ENCODE data around the gene FOXE1. TPM values are rescaled to one million over a fixed set of nuclear protein-coding genes. Genes with fewer than 3 reads are reported as not detected.

Gene FOXE1
- total RNA-seq, 1 donor from 2014 or later: not detected

DNA sequence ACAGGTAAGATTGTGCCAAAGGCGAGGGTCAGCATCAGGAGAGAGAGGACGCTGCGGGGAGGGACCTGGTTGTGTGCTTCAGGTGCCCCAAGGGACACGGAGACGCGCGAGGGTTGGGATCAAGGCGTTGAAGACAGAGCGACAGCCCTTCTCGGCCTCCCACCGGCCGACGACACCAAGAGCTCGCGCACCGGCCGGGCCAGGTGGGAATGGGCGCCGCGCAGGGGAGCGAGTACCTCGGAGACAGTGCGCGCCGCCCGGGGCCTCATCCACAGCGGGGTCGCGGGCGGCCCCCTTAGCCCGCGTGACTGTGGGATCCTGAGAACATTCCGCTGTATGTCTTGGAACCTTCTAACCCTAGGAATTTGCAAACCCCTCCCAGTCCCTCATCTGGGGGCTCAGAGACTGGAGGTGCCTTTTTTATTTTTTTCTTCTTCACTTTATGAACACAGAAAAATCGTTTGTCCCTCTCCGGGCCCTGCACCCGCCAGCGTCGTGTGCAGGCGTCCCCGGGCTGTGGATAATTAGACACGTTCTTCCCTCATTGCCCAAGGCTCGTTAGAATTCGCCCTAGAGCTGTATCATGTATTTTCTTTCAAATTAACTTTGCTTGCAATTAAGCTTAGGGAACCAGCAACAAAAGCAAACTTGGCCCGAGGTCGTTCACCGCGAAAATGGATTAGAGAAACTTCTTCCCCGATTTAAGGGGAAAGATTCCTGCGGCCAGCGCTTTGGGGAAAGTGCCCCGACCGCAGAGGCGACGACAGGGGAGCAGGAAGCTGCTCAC, 4.8 kb downstream of the FOXE1 start:
- peaks cover 11% of the 10 kb centered on the region for H3K4me1 Mint-ChIP-seq (ENCODE audit: unreplicated experiment)
- peak; percentile 72 for DNase-seq (ENCODE audit: extremely low spot score, unreplicated experiment)
- no peak overlapping the region for H3K27ac Mint-ChIP-seq (ENCODE audit: unreplicated experiment)
- peaks cover 81% of the 10 kb centered on the region for H3K27me3 Mint-ChIP-seq (ENCODE audit: unreplicated experiment)
- no peak for TF ChIP-seq CTCF (IDR thresholded peaks at IDR 0.05)
- H3K36me3 Mint-ChIP-seq (ENCODE audit: unreplicated experiment): no peaks in the 10 kb centered on the region
- H3K4me3 Mint-ChIP-seq (ENCODE audit: unreplicated experiment): no peak overlapping the region
- no peaks in the 10 kb centered on the region for H3K9me3 Mint-ChIP-seq (ENCODE audit: unreplicated experiment)

DNA sequence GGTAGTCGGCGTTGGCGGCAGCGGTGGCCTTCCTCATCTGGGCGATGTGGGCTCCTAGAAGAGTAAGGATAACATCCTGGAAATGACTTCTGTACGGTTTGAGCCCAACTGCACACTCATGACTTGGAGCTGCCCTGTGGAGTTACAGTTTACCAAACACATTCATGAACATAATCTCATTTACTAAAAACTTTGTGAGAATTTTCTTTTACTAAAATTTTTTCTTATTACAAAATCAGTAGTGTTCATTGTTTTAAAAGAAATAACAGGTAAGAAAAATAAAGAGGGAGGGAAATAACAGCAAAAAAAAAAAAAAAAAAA, 5.3 kb downstream of the FOXE1 start:
- H3K9me3 Mint-ChIP-seq (ENCODE audit: unreplicated experiment): no peaks in the 10 kb centered on the region
- TF ChIP-seq CTCF (IDR thresholded peaks at IDR 0.05): no peak
- no peaks in the 10 kb centered on the region for H3K36me3 Mint-ChIP-seq (ENCODE audit: unreplicated experiment)
- peaks cover 9% of the 10 kb centered on the region for H3K4me1 Mint-ChIP-seq (ENCODE audit: unreplicated experiment)
- no peak for DNase-seq (ENCODE audit: extremely low spot score, unreplicated experiment)
- no peak overlapping the region for H3K4me3 Mint-ChIP-seq (ENCODE audit: unreplicated experiment)
- H3K27me3 Mint-ChIP-seq (ENCODE audit: unreplicated experiment): peaks cover 79% of the 10 kb centered on the region
- no peak overlapping the region for H3K27ac Mint-ChIP-seq (ENCODE audit: unreplicated experiment)

DNA sequence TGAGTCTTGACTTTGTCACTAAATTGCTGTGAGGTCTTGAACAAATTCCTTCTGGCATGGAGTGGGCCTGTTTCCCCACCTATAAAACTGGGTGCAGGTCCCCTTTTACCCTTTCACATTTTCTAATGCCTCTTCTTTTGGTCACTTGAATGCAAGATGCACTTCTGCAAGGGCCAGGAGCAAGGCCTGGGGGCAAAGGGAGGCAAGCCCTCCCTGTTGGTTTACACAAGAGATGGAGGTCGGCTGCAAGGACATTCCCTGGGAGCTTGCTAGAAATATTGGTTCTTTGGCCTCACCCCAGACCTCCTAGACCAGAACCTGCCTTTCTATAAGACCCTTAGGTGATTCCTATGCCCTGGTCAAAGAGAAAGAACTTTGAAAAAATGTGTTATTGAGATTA, 5.8 kb downstream of the FOXE1 start:
- peaks cover 78% of the 10 kb centered on the region for H3K27me3 Mint-ChIP-seq (ENCODE audit: unreplicated experiment)
- peak; percentile 53 for DNase-seq (ENCODE audit: extremely low spot score, unreplicated experiment)
- no peak for TF ChIP-seq CTCF (IDR thresholded peaks at IDR 0.05)
- H3K4me3 Mint-ChIP-seq (ENCODE audit: unreplicated experiment): no peak overlapping the region
- no peaks in the 10 kb centered on the region for H3K36me3 Mint-ChIP-seq (ENCODE audit: unreplicated experiment)
- no peaks in the 10 kb centered on the region for H3K9me3 Mint-ChIP-seq (ENCODE audit: unreplicated experiment)
- H3K27ac Mint-ChIP-seq (ENCODE audit: unreplicated experiment): no peak overlapping the region
- peaks cover 9% of the 10 kb centered on the region for H3K4me1 Mint-ChIP-seq (ENCODE audit: unreplicated experiment)

DNA sequence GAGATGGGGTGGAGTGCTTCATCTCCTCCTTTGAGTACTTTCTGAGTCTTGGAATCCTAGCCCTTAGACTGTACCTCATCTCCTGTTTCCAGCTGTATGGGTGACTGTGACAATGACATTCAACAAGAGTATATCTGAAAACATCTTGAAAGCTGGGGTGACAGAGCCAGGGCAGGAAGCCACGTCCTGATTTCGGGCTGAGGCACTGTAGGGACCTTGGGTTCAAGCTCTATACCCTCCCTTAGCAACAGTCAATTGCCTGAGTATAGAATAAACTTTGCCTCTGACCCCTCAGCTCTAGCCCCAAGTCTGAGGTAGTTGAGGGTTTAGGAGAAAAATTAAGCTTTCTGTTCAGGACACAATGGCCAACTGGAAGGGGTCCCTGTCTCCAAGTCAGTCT, 6.3 kb downstream of the FOXE1 start:
- no peak overlapping the region for H3K4me3 Mint-ChIP-seq (ENCODE audit: unreplicated experiment)
- TF ChIP-seq CTCF (IDR thresholded peaks at IDR 0.05): no peak
- peaks cover 6% of the 10 kb centered on the region for H3K4me1 Mint-ChIP-seq (ENCODE audit: unreplicated experiment)
- peaks cover 79% of the 10 kb centered on the region for H3K27me3 Mint-ChIP-seq (ENCODE audit: unreplicated experiment)
- no peaks in the 10 kb centered on the region for H3K9me3 Mint-ChIP-seq (ENCODE audit: unreplicated experiment)
- H3K36me3 Mint-ChIP-seq (ENCODE audit: unreplicated experiment): no peaks in the 10 kb centered on the region
- no peak overlapping the region for H3K27ac Mint-ChIP-seq (ENCODE audit: unreplicated experiment)
- no peak for DNase-seq (ENCODE audit: extremely low spot score, unreplicated experiment)

DNA sequence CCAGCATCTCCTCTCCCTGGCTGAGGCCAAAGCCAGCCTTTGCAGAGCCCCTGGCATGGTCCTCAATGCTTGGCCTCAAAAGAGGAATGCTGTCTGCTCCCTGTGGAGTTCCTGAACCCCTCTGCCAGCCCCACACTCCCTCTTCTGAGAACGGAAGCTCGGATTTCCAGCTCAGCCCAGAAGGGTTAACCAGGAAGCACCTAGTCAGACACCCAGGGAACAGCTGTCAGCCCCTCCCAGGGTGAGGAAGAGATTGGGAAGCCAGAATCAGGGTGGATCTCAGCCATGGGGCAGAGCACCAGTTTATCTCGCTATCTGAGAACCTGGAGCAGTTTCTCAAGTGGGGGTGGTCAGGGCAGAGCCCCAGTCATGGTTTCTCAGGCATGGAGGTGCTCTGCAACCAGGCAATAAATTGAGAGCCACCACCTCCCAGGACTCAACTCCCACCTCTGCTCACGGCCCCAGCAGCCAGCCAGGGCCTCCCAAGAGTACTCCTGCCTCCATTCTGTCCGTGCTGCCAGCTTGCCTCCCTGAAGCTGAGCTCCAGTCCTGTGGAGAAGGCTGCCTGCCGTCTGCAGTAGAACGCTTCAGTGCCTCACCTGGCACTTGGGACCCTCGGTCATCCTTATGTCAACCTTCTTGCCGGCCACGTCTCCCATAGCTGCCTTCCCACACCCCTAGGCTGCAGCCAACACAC, 7.6 kb downstream of the FOXE1 start:
- H3K27me3 Mint-ChIP-seq (ENCODE audit: unreplicated experiment): peaks cover 83% of the 10 kb centered on the region
- no peak overlapping the region for H3K27ac Mint-ChIP-seq (ENCODE audit: unreplicated experiment)
- TF ChIP-seq CTCF (IDR thresholded peaks at IDR 0.05): no peak
- H3K4me1 Mint-ChIP-seq (ENCODE audit: unreplicated experiment): peaks cover 6% of the 10 kb centered on the region
- H3K9me3 Mint-ChIP-seq (ENCODE audit: unreplicated experiment): peaks cover 10% of the 10 kb centered on the region
- H3K4me3 Mint-ChIP-seq (ENCODE audit: unreplicated experiment): no peak overlapping the region
- H3K36me3 Mint-ChIP-seq (ENCODE audit: unreplicated experiment): no peaks in the 10 kb centered on the region
- peak; percentile 73 for DNase-seq (ENCODE audit: extremely low spot score, unreplicated experiment)

Data from osteocyte (in vitro differentiated cells).